T-helper 2 cell treated with Interferon-gamma antibody and Interleukin-4, amounts not matched to agents 5 μg/mL and 100 μg/mL, for 36 hours (primary cell): ENCODE results near the gene RIMBP3C.
"Not testable (repeated sequence)": the region's sequence is repeated elsewhere in the genome, so short reads cannot be mapped to it uniquely, and the experiment has no call there.

Experiments used
- DNase-seq: peaks from one replicate; pipeline ENCODE4 v3.0.0; 2021; ENCODE audit warnings: low spot score
- H3K27ac Mint-ChIP-seq: one replicate; pipeline ENCODE4 v1.8.0; 2021; ENCODE audit warnings: mild to moderate bottlenecking, mixed read lengths
- H3K27me3 Mint-ChIP-seq: one replicate; pipeline ENCODE4 v1.8.0; 2021; ENCODE audit warnings: low read depth, mixed read lengths
- H3K36me3 Mint-ChIP-seq: one replicate; pipeline ENCODE4 v1.8.0; 2021; ENCODE audit warnings: low read depth, mixed read lengths
- H3K4me1 Mint-ChIP-seq: one replicate; pipeline ENCODE4 v1.8.0; 2021; ENCODE audit warnings: low read depth, mixed read lengths
- H3K4me3 Mint-ChIP-seq: one replicate; pipeline ENCODE4 v1.8.0; 2022; ENCODE audit warnings: mild to moderate bottlenecking, moderate library complexity, mixed read lengths
- H3K9me3 Mint-ChIP-seq: one replicate; pipeline ENCODE4 v1.8.0; 2021; ENCODE audit warnings: mixed read lengths

Gene RIMBP3C

GRCh38 chr22:21531525-21531924, 19.7 kb downstream of the RIMBP3C start:
- H3K4me1 Mint-ChIP-seq, DNase-seq, H3K27ac Mint-ChIP-seq, H3K27me3 Mint-ChIP-seq, H3K9me3 Mint-ChIP-seq, H3K36me3 Mint-ChIP-seq, H3K4me3 Mint-ChIP-seq: not testable (repeated sequence)

- H3K4me1 Mint-ChIP-seq, H3K9me3 Mint-ChIP-seq, H3K27me3 Mint-ChIP-seq, H3K36me3 Mint-ChIP-seq, H3K27ac Mint-ChIP-seq, DNase-seq, H3K4me3 Mint-ChIP-seq: not testable (repeated sequence)
Measured at GRCh38 chr22:21526705-21527500, 24.4 kb downstream of the RIMBP3C start.

GRCh38 chr22:21516970-21517764, 34.1 kb downstream of the RIMBP3C start:
- not testable (repeated sequence) for H3K36me3 Mint-ChIP-seq, H3K4me1 Mint-ChIP-seq, H3K4me3 Mint-ChIP-seq

GRCh38 chr22:21516522-21516921, 34.7 kb downstream of the RIMBP3C start:
- not testable (repeated sequence) for H3K36me3 Mint-ChIP-seq, H3K9me3 Mint-ChIP-seq, DNase-seq, H3K27me3 Mint-ChIP-seq, H3K4me3 Mint-ChIP-seq, H3K4me1 Mint-ChIP-seq, H3K27ac Mint-ChIP-seq

More at GRCh38 chr22:21516970-21517764, 34.1 kb downstream of the RIMBP3C start:
- not testable (repeated sequence) for H3K27me3 Mint-ChIP-seq, DNase-seq, H3K9me3 Mint-ChIP-seq, H3K27ac Mint-ChIP-seq

- not testable (repeated sequence) for H3K4me1 Mint-ChIP-seq, H3K9me3 Mint-ChIP-seq, DNase-seq, H3K4me3 Mint-ChIP-seq, H3K27ac Mint-ChIP-seq, H3K36me3 Mint-ChIP-seq, H3K27me3 Mint-ChIP-seq
Measured at GRCh38 chr22:21515234-21515633, 36.0 kb downstream of the RIMBP3C start.

- H3K9me3 Mint-ChIP-seq, H3K27ac Mint-ChIP-seq, DNase-seq, H3K4me3 Mint-ChIP-seq, H3K27me3 Mint-ChIP-seq, H3K4me1 Mint-ChIP-seq, H3K36me3 Mint-ChIP-seq: not testable (repeated sequence)
Measured at GRCh38 chr22:21514117-21514516, 37.1 kb downstream of the RIMBP3C start.

- H3K27me3 Mint-ChIP-seq, DNase-seq, H3K4me3 Mint-ChIP-seq, H3K4me1 Mint-ChIP-seq, H3K27ac Mint-ChIP-seq, H3K9me3 Mint-ChIP-seq, H3K36me3 Mint-ChIP-seq: not testable (repeated sequence)
Measured at GRCh38 chr22:21512022-21512421, 39.2 kb downstream of the RIMBP3C start.

GRCh38 chr22:21510397-21510796, 40.9 kb downstream of the RIMBP3C start:
- not testable (repeated sequence) for H3K4me1 Mint-ChIP-seq, DNase-seq, H3K4me3 Mint-ChIP-seq, H3K36me3 Mint-ChIP-seq, H3K9me3 Mint-ChIP-seq, H3K27ac Mint-ChIP-seq, H3K27me3 Mint-ChIP-seq

- not testable (repeated sequence) for H3K27ac Mint-ChIP-seq, H3K9me3 Mint-ChIP-seq, H3K4me3 Mint-ChIP-seq, H3K27me3 Mint-ChIP-seq, DNase-seq, H3K4me1 Mint-ChIP-seq, H3K36me3 Mint-ChIP-seq
Measured at GRCh38 chr22:21499623-21500506, 51.4 kb downstream of the RIMBP3C start.

- H3K9me3 Mint-ChIP-seq, H3K36me3 Mint-ChIP-seq, H3K4me3 Mint-ChIP-seq, H3K27me3 Mint-ChIP-seq, H3K4me1 Mint-ChIP-seq, DNase-seq, H3K27ac Mint-ChIP-seq: not testable (repeated sequence)
Measured at GRCh38 chr22:21498489-21498888, 52.8 kb downstream of the RIMBP3C start.

- not testable (repeated sequence) for H3K27ac Mint-ChIP-seq, H3K4me3 Mint-ChIP-seq, DNase-seq, H3K4me1 Mint-ChIP-seq, H3K9me3 Mint-ChIP-seq, H3K27me3 Mint-ChIP-seq, H3K36me3 Mint-ChIP-seq
Measured at GRCh38 chr22:21497984-21498383, 53.3 kb downstream of the RIMBP3C start.
